ENCODE results near the gene RUVBL2.
"Not testable (repeated sequence)": the region's sequence is repeated elsewhere in the genome, so short reads cannot be mapped to it uniquely, and the experiment has no call there.

Gene RUVBL2

GRCh38 chr19:49049834-49050233, 56.1 kb downstream of the RUVBL2 start:
- not testable (repeated sequence) for DNase-seq

- DNase-seq: not testable (repeated sequence)
Measured at GRCh38 chr19:49050376-49051033, 56.8 kb downstream of the RUVBL2 start.

GRCh38 chr19:49056101-49056901, 62.6 kb downstream of the RUVBL2 start:
- peak in 4 of 14 donors; percentile 2 to 25 (median 15) for DNase-seq

GRCh38 chr19:49056902-49057596, 63.4 kb downstream of the RUVBL2 start:
- not testable (repeated sequence) for DNase-seq

- DNase-seq: peak in 3 of 14 donors; percentile 0 to 8 (median 8)
Measured at GRCh38 chr19:49057636-49058234, 64.0 kb downstream of the RUVBL2 start, which contains the start of gene CGB7. Gene CGB7, minus strand, starts transcription at chr19:49057749. Its CDS starts 2,374 bp downstream, at chr19:49055375.

GRCh38 chr19:49058562-49058961, 64.9 kb downstream of the RUVBL2 start:
- no peak for DNase-seq

GRCh38 chr19:49059053-49059452, 65.4 kb downstream of the RUVBL2 start:
- no peak for DNase-seq

- no peak for DNase-seq
Measured at GRCh38 chr19:49061000-49061399, 67.3 kb downstream of the RUVBL2 start.

- no peak for DNase-seq
Measured at GRCh38 chr19:49061445-49061844, 67.8 kb downstream of the RUVBL2 start.

- no peak for DNase-seq
Measured at GRCh38 chr19:49064029-49064629, 70.4 kb downstream of the RUVBL2 start.

GRCh38 chr19:49064768-49065611, 71.3 kb downstream of the RUVBL2 start, which contains the start of gene NTF4:
Gene NTF4, minus strand, starts transcription at chr19:49064818. Its CDS starts 2,821 bp downstream, at chr19:49061997.
- no peak for DNase-seq

Data from C1 segment of cervical spinal cord (tissue), 14 donors.